NK-92 treated with Interleukin-12 subunit alpha and Interleukin-12 subunit beta, amount 100 ng/mL, for 24 hours (cell line): ENCODE measurements around the gene SLC39A1.
A peak's percentile ranks its signal among the peaks of the same experiment; 100 is the strongest.

Source experiments
- DNase-seq: peaks from one replicate; lab custom pipeline; 2025; lab: John Stamatoyannopoulos, UW

The SLC39A1 gene

GRCh38 chr1:153953859-153954365, 9.4 kb downstream of the SLC39A1 start:
- DNase-seq, result no peak

GRCh38 chr1:153951801-153952200, 11.5 kb downstream of the SLC39A1 start:
- no peak for DNase-seq

- DNase-seq, result no peak
Measured at GRCh38 chr1:153951183-153951582, 12.2 kb downstream of the SLC39A1 start.

- peak; percentile 77 for DNase-seq
Measured at GRCh38 chr1:153946622-153947241, 16.6 kb downstream of the SLC39A1 start, which contains the start of gene DENND4B. Gene DENND4B, minus strand, starts transcription at chr1:153946718. Its CDS starts 2,344 bp downstream, at chr1:153944374.

- peak; percentile 69 for DNase-seq
Measured at GRCh38 chr1:153945795-153946621, 17.3 kb downstream of the SLC39A1 start.

GRCh38 chr1:153945131-153945794, 18.1 kb downstream of the SLC39A1 start:
- peak; percentile 72 for DNase-seq

- DNase-seq, result no peak
Measured at GRCh38 chr1:153944827-153945117, 18.6 kb downstream of the SLC39A1 start.

GRCh38 chr1:153944005-153944826, 19.1 kb downstream of the SLC39A1 start:
- no peak for DNase-seq

DNA sequence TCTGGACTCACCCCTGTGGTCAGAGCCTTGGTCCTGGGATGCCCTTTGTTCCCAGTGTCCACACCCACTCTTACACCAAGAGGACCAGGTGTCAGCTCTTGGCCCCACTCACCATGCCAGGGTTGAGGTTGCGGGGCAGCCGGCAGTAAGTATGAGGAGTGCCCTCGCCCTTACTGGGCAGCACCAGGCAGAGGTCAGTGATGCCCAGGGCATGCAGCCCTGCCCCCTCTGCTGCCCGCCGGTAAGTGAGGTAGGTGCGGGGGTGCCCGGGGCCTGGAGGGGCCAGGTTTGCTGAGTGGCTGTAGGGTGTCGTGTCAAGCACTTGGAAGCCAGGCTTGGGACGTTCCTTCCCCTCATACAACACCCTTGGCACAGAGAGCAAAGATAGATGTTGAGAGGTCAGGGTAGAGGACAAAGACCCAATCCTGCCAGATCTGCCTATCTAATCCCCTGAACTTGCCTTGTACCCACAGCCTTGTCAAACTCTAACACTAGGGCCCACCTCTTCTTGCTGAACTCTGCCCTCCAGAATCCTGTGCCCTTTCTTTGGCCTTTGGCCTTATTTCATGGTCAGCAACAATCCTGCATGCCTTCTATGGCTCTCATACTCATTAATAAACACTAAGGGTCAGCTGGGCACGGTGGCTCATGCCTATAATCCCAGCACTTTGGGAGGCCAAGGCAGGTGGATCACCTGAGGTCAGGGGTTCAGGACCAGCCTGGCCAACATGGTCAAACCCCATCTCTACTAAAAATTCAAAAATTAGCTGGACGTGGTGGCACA, 20.4 kb downstream of the SLC39A1 start:
- no peak for DNase-seq

DNA sequence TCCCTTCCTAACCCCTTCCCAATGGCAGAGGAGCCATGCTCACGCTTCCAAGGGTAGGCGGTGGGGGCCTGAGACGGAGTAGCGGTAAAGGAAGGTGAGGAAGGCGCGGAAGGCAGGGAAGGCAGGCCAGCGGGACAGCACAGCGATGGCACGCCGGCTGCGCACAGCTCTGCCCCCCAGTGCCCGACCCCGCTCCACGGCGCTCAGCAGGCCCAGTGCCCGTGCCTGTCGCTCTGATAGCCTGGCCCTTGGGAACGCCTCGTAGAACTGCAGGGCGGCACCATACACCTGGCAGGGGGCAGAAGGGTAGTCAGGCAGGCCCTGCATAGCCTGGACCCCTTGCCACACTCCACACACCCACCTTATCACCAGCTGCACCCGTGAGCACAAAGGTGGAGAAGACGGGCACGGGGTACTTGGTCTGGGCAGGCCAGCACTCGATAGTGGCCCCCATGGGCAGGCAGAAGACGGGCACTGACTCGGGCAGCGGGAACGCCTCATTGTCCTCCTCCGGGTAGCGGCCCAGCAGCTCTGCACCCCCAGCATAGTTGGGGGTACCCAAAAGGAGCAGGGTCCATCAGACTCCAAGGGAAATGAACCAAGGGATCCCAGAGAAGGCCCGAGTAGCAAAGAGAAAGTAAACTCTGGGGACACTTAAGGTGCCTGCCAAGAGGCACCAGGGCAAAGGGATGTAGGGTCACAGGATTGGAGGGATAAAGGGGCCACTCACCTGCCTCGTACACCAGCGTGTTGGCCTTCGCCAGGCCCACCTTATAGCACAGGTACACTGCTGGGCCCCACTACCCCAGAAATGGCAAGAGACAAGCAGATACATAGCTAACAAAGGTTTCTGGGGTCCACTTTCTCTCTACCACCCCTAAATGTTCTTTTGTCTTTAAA, 21.3 kb downstream of the SLC39A1 start:
- no peak for DNase-seq

GRCh38 chr1:153940756-153941155, 22.6 kb downstream of the SLC39A1 start:
- DNase-seq, result no peak

DNA sequence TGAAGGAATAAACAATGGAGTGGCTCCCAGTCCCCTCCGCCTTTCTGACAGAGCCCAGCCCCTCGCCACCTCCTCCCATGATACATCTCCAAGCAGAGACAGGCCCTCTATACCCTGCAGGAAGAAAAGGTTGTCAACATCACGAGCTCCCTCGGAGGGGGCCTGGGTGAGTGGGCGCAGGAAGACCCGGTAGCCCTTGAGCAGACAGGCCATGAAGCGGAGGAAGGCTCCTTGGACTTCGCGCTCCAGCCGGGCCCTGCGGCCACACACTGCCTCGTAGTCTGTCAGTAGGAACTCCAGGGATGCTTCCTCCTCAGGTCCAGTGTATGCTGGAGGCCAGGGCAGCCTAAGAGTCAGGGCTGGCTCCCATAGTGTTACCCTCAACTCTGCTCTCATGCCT, 23.9 kb downstream of the SLC39A1 start:
- DNase-seq, result no peak

DNA sequence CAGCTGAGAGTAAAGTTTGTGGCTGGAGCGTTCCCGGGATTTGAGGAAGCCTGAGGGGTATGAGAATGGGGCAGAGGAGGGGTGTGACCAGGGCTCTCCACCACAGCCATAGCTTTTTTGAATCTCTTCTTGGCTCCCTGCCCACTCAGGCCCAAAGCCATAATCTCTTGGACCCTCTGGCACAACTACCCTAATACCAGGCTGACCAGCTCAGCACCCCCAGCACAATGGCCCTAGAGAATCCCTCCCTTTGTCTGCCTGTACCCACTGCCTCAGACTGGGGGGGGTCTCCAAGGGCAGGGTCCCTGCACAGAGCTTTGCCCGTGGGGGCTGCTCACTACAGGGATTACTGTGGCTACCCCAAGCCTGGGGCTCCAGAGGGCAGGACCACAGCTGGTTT, 24.3 kb downstream of the SLC39A1 start:
- DNase-seq, result no peak

DNA sequence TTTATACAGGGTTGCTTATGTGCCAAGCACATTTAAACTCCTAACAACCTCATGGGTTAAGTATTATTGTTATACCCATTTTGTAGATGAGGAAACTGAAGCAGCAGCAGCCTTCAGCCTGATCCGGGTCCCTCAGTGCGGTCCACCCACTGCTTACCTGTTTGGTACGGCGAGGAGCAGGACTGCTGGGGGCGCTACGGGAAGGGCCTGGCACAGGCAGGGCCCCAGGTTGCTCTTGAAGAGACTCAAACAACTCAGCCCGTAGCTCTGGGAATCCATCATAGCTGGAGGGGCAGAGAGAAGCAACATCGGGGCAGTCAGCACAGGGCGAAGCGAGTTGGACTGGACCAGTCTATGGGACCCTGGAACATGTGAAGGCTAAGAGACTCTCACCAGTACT, 26.0 kb downstream of the SLC39A1 start:
- DNase-seq, result no peak

DNA sequence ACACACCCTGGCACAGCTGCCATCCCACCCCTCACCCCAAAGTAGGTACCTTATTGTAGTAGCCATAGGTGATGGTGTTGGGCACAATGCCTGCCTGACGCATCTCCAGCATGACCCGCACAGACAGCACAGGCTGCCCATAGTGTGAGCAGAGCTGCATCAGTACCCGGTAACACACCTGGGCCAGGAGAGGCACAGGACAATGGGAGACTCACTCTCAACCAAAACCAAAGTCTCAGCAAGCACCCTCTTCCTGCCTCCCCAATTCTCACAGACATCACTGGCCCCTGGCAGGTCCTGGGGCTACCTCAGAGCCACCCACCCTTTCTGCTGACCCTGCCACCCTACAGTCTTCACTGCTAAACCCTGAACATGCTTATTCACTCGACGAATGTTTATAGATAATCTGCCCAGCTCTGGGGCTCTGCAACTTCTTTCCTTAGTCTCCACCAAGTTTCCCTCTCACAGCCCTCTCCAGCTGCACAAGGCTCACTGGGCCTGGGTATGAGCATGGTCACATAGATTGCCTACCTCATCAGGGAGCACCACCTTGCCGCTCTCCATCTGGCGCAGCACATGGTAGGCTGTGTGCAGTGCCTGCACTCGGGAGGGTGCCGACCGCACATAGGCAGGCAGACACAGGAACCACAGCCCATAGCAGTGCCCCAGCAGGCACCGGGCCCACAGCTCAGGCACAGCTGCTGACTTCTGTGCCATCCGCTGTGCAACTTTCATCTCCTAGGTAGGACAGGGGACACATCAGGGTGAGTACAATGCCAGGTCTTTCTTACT, 27.1 kb downstream of the SLC39A1 start:
- DNase-seq, result no peak

- DNase-seq, result no peak
Measured at GRCh38 chr1:153934746-153935145, 28.6 kb downstream of the SLC39A1 start.

- DNase-seq, result no peak
Measured at GRCh38 chr1:153933955-153934354, 29.4 kb downstream of the SLC39A1 start.

DNA sequence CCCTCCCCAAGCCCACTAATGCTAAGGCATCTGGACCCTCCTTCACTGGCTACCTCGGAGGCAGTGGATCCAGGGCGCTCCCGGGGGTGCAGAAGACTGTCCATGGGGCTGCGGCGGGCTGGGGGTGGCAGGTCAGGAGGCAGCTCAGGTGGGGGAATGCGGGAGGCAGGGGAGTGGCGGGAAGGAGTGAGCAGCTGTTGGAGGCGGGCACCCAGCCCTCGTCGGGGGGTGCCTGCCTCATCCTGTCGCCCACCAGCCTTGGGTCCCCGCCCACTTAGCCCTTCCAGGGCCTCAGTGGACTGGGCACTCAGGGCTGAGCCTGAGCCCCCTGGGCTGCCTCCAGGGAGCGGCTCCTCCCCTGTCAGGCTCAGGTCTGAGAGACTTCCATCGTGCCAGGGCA, 29.9 kb downstream of the SLC39A1 start:
- DNase-seq, result no peak
